Neural cell (in vitro differentiated cells): Measurements from ENCODE around the gene MARS1. TPM values are rescaled to one million over a fixed set of nuclear protein-coding genes. Genes with fewer than 3 reads are reported as not detected.

Experiments
- H2AFZ ChIP-seq: fragments of 200-600, 300-800 bp; sonication (generic), shearing (Covaris generic); 2 replicates; pipeline ENCODE4 v1.6.0; 2014; ENCODE audit warnings: low read depth, mild to moderate bottlenecking, antibody characterized with exemption, low read length, moderate library complexity
- H3F3A ChIP-seq: fragments of 200-600 bp; shearing (Covaris generic); 2 replicates; pipeline ENCODE4 v1.6.1; 2016; ENCODE audit warnings: mild to moderate bottlenecking, moderate library complexity, mixed read lengths, antibody characterized with exemption, low read length; ENCODE audit not compliant: insufficient read depth, poor library complexity, severe bottlenecking
- H3K27ac ChIP-seq: fragments of 200-600, 300-800 bp; sonication (generic), shearing (Covaris generic); 2 replicates; pipeline ENCODE4 v1.5.1; 2014; ENCODE audit warnings: mild to moderate bottlenecking, low read length, moderate library complexity
- H3K27me3 ChIP-seq: fragments of 300-800, 200-600 bp; sonication (generic), shearing (Covaris generic); 2 replicates; pipeline ENCODE4 v1.6.0; 2014; ENCODE audit warnings: mild to moderate bottlenecking, low read depth, low read length, moderate library complexity; ENCODE audit not compliant: insufficient read depth
- H3K36me3 ChIP-seq: fragments of 300-800, 200-600 bp; sonication (generic), shearing (Covaris generic); 2 replicates; pipeline ENCODE4 v1.5.1; 2014; ENCODE audit warnings: mild to moderate bottlenecking, antibody characterized with exemption, low read length, moderate library complexity; ENCODE audit not compliant: insufficient read depth
- H3K4me2 ChIP-seq: fragments of 300-800, 200-600 bp; sonication (generic), shearing (Covaris generic); 2 replicates; pipeline ENCODE4 v1.6.0; 2014; ENCODE audit warnings: mild to moderate bottlenecking, low read length
- H3K4me3 ChIP-seq: fragments of 300-800, 200-600 bp; sonication (generic), shearing (Covaris generic); 2 replicates; pipeline ENCODE4 v1.5.1; 2014; ENCODE audit warnings: mild to moderate bottlenecking, low read length, moderate library complexity
- H3K79me2 ChIP-seq: fragments of 200-600 bp; shearing (Covaris generic); replicated peaks from 2 replicates; pipeline ENCODE4 v1.6.0; 2014; ENCODE audit warnings: mild to moderate bottlenecking, low read length, moderate library complexity; ENCODE audit not compliant: insufficient read depth
- H3K9ac ChIP-seq: fragments of 300-800, 200-600 bp; sonication (generic), shearing (Covaris generic); 2 replicates; pipeline ENCODE4 v1.6.1; 2016; ENCODE audit warnings: mild to moderate bottlenecking, low read length, mixed read lengths
- H3K9me2 ChIP-seq: fragments of 200-600 bp; shearing (Covaris generic); 2 replicates; pipeline ENCODE4 v1.6.1; 2016; ENCODE audit warnings: mild to moderate bottlenecking, low read length, mixed read lengths; ENCODE audit not compliant: insufficient read depth
- H3K9me3 ChIP-seq: fragments of 200-600, 300-800 bp; sonication (generic), shearing (Covaris generic); 2 replicates; pipeline ENCODE4 v1.6.1; 2016; ENCODE audit warnings: mild to moderate bottlenecking, mixed run types, low read length, moderate library complexity, mixed read lengths
- H4K20me1 ChIP-seq: fragments of 200-600 bp; shearing (Covaris generic); 2 replicates; pipeline ENCODE4 v1.6.1; 2016; ENCODE audit warnings: mild to moderate bottlenecking, mixed run types; ENCODE audit not compliant: insufficient read depth
- EP300 ChIP-seq: fragments of 450-650 bp; conservative IDR thresholded peaks from 2 replicates; pipeline ENCODE4 v1.6.1; 2014; ENCODE audit warnings: antibody characterized with exemption, mild to moderate bottlenecking, moderate library complexity; ENCODE audit not compliant: poor library complexity, severe bottlenecking
- EZH2 ChIP-seq: fragments of 200-600, 300-800 bp; shearing (Covaris generic), sonication (generic); IDR thresholded peaks from 2 replicates; pipeline ENCODE4 v1.6.1; 2014; ENCODE audit warnings: antibody characterized with exemption, low read length, borderline replicate concordance, mild to moderate bottlenecking; ENCODE audit not compliant: insufficient read depth, poor library complexity, severe bottlenecking
- MXI1 ChIP-seq: fragments of 450-650 bp; conservative IDR thresholded peaks from 2 replicates; pipeline ENCODE4 v1.6.1; 2014; ENCODE audit warnings: antibody characterized with exemption, mild to moderate bottlenecking; ENCODE audit not compliant: poor library complexity, severe bottlenecking
- POLR2AphosphoS5 ChIP-seq: IDR thresholded peaks from 2 replicates; pipeline ENCODE4 v1.6.1; 2012
- RAD21 ChIP-seq: fragments of 450-650 bp; conservative IDR thresholded peaks from 2 replicates; pipeline ENCODE4 v1.6.1; 2014; ENCODE audit warnings: antibody characterized with exemption, mild to moderate bottlenecking, moderate library complexity
- SMC3 ChIP-seq: fragments of 450-650 bp; conservative IDR thresholded peaks from 2 replicates; pipeline ENCODE4 v1.6.1; 2014; ENCODE audit warnings: antibody characterized with exemption, mild to moderate bottlenecking, moderate library complexity; ENCODE audit not compliant: poor library complexity
- TAF1 ChIP-seq: IDR thresholded peaks from 2 replicates; pipeline ENCODE4 v1.6.1; 2012; ENCODE audit warnings: low read depth
- polyA plus RNA-seq: library from polyadenylated mRNA; depleted of rRNA; stranded (reverse); fragments of >200 nt; gene quantifications from 2 replicates; pipeline ENCODE4 v1.2.3, GENCODE V29; 2014
- TF ChIP-seq, protein P1 (sequence below): IDR thresholded peaks from 2 replicates; pipeline ENCODE4 v1.6.1; 2012; ENCODE audit warnings: borderline replicate concordance
- TF ChIP-seq, protein P2 (sequence below): fragments of 450-650 bp; IDR thresholded peaks from 2 replicates; pipeline ENCODE4 v1.5.1; 2014; ENCODE audit warnings: antibody characterized with exemption, mild to moderate bottlenecking, moderate library complexity; ENCODE audit not compliant: poor library complexity, severe bottlenecking

MARS1 gene
- polyA plus RNA-seq, 1 donor from 2014 or later = 321 TPM

DNA sequence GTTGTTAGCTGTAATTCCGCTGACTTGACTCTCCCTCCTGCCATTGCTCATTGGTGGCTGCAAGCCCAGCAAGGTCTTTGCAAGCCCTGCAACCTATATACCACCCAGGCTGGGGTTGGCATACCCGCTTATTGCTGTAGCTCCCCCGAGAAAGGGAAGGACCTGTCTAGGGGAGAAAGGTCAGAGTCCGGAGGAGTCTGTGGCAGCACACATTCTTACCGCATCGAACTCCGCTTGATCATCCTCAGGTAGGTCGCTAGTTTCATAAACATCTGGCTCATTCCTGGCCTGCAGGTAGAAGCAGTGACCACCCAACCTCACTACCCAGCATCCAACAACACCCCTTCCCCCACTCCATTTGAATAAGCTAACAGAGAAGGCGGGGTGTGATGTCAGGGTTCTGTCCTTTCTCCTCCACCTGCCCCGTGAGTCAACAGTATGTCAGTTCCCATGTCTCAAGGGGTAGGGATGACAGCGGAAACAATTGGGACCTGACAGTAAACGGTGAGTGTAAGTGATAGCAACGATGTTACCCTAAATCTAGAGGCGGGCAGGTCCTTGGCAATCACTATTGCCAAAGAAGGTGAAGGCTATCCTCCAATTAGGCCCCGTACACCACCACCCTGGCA lies 58.1 kb downstream of the MARS1 start:
- H3K27ac ChIP-seq = peak overlapping the region; percentile 82
- TF ChIP-seq POLR2AphosphoS5 = peak; percentile 7
- no peak for TF ChIP-seq SMC3
- TF ChIP-seq TAF1 = peak; percentile 13
- TF ChIP-seq RAD21 = no peak
- peaks cover 50% of the 10 kb centered on the region for H3K79me2 ChIP-seq

DNA sequence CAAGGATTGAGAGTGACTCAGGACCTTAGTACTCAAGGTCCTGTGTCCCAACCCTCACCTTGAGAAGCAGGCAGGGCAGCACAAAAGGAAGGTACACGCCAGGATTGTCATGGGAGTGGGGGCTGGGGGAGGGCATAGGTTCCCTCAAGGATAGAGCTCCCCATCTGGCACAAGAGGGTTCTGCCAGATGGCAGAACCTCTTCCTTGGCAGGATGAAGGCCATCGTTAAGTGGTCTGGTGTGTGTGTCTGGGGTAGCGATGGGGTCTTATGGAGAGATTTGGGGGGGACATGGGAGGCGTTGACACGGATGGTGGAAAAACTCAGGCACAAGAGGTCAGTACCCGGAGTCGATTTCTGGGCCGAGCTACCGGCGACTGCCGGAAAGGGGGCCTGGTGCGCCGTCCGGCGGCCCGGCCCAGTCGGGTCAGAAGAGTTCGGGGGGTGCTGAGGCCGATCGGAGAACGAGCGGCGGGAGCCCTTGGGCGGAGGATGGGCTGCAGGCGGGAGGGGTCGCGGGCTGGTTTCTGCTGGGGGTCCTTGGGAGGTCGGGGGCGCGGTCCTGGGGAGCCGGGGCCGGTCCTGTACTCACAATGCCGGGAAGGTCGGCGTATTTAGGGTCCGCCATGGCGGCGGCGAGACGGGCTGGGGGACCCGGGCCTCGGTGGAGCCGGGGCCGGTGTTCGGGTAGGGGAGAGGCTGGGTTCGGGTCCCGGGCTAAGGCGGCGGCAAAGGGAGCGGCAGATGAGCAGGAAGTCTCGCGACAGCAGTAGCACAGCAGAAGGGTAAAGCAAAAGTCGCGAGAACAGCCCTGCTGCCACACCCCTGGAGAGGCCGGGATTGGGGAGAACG lies 58.8 kb downstream of the MARS1 start, which contains the start of gene DCTN2:
DCTN2 (minus strand) TSS at position 755 of the 850 bp plus-strand sequence; CDS start at position 626, 129 bp downstream.
- Histone ChIP-seq H3K9me3 (no peaks in the 10 kb centered on the region), H3K4me3 (peak within 1 kb of the TSS; percentile 84), H3F3A (no peaks in the 10 kb centered on the region), H2AFZ (peak within 1 kb of the TSS; percentile 83), H3K36me3 (no peaks in the 10 kb centered on the region), H3K4me2 (peak within 1 kb of the TSS; percentile 85), H4K20me1 (no peaks in the 10 kb centered on the region), H3K27ac (peak within 1 kb of the TSS; percentile 82), H3K27me3 (no peaks in the 10 kb centered on the region), H3K79me2 (peaks cover 54% of the 10 kb centered on the region), H3K9me2 (no peaks in the 10 kb centered on the region), H3K9ac (peak within 1 kb of the TSS; percentile 98)
- TF ChIP-seq EZH2 (no peak), EP300 (peak; percentile 22), MXI1 (peak; percentile 32), TAF1 (no peak), RAD21 (no peak), POLR2AphosphoS5 (peak; percentile 98), SMC3 (no peak)
- TF ChIP-seq, protein P1, sequence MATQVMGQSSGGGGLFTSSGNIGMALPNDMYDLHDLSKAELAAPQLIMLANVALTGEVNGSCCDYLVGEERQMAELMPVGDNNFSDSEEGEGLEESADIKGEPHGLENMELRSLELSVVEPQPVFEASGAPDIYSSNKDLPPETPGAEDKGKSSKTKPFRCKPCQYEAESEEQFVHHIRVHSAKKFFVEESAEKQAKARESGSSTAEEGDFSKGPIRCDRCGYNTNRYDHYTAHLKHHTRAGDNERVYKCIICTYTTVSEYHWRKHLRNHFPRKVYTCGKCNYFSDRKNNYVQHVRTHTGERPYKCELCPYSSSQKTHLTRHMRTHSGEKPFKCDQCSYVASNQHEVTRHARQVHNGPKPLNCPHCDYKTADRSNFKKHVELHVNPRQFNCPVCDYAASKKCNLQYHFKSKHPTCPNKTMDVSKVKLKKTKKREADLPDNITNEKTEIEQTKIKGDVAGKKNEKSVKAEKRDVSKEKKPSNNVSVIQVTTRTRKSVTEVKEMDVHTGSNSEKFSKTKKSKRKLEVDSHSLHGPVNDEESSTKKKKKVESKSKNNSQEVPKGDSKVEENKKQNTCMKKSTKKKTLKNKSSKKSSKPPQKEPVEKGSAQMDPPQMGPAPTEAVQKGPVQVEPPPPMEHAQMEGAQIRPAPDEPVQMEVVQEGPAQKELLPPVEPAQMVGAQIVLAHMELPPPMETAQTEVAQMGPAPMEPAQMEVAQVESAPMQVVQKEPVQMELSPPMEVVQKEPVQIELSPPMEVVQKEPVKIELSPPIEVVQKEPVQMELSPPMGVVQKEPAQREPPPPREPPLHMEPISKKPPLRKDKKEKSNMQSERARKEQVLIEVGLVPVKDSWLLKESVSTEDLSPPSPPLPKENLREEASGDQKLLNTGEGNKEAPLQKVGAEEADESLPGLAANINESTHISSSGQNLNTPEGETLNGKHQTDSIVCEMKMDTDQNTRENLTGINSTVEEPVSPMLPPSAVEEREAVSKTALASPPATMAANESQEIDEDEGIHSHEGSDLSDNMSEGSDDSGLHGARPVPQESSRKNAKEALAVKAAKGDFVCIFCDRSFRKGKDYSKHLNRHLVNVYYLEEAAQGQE = peak; percentile 49
- TF ChIP-seq, protein P2, sequence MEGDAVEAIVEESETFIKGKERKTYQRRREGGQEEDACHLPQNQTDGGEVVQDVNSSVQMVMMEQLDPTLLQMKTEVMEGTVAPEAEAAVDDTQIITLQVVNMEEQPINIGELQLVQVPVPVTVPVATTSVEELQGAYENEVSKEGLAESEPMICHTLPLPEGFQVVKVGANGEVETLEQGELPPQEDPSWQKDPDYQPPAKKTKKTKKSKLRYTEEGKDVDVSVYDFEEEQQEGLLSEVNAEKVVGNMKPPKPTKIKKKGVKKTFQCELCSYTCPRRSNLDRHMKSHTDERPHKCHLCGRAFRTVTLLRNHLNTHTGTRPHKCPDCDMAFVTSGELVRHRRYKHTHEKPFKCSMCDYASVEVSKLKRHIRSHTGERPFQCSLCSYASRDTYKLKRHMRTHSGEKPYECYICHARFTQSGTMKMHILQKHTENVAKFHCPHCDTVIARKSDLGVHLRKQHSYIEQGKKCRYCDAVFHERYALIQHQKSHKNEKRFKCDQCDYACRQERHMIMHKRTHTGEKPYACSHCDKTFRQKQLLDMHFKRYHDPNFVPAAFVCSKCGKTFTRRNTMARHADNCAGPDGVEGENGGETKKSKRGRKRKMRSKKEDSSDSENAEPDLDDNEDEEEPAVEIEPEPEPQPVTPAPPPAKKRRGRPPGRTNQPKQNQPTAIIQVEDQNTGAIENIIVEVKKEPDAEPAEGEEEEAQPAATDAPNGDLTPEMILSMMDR = peak; percentile 55

More for the DNA sequence above, 58.1 kb downstream of the MARS1 start:
- H3K9me2 ChIP-seq = no peaks in the 10 kb centered on the region
- no peaks in the 10 kb centered on the region for H3K27me3 ChIP-seq
- H2AFZ ChIP-seq = peak overlapping the region; percentile 83
- peak overlapping the region; percentile 84 for H3K4me3 ChIP-seq
- peak overlapping the region; percentile 98 for H3K9ac ChIP-seq
- H4K20me1 ChIP-seq = no peaks in the 10 kb centered on the region
- peak overlapping the region; percentile 85 for H3K4me2 ChIP-seq
- H3K9me3 ChIP-seq = no peaks in the 10 kb centered on the region
- H3K36me3 ChIP-seq = no peaks in the 10 kb centered on the region
- no peaks in the 10 kb centered on the region for H3F3A ChIP-seq
